Measurements from ENCODE around the gene PFDN2.

DNA sequence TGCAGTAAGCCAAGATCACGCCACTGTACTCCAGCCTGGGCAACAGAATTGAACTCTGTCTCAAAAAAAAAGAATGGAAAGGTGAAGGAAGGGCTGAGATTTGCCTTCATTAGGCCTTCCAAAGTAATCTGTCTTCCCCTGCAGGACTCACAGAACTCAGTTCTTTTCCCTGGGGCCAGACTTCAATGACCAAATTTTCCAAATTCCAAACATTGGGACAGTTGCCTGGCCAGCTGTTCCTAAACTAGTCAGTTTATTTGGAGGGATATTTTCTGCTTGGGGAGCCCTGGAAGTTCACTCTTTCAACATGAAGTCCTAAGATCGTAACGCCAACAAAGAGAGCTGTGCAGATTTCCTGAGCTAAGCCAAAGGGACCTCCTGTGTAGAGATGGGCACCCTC lies 20.0 kb upstream of the PFDN2 start:
- TF ChIP-seq CTCF (IDR thresholded peaks at IDR 0.05) (no peak), POLR2A (IDR thresholded peaks at IDR 0.05) (no peak)

Data from adrenal gland (tissue), 5 donors.